Memory B cell (primary cell): ENCODE measurements around the gene NEDD4L.

Experiments used
- ATAC-seq: fragments of 150-1000 bp; cut with Tn5 transposase; 2 replicates; pipeline ENCODE4 v1.10.0; 2021; ENCODE audit warnings: low read depth, mild to moderate bottlenecking, moderate library complexity
- DNase-seq, 2 donors: peaks; one replicate each; pipeline ENCODE4 v3.0.0; 2022; ENCODE audit warnings: low spot score in 2 of 2
- H3K27ac Mint-ChIP-seq: one replicate; pipeline ENCODE4 v1.8.0; 2022; ENCODE audit warnings: mild to moderate bottlenecking, moderate library complexity, mixed read lengths
- H3K27me3 Mint-ChIP-seq: one replicate; pipeline ENCODE4 v1.8.0; 2022; ENCODE audit warnings: mixed read lengths
- H3K36me3 Mint-ChIP-seq: one replicate; pipeline ENCODE4 v1.8.0; 2022; ENCODE audit warnings: mild to moderate bottlenecking, mixed read lengths
- H3K4me1 Mint-ChIP-seq: one replicate; pipeline ENCODE4 v1.8.0; 2022; ENCODE audit warnings: mixed read lengths
- H3K4me3 Mint-ChIP-seq: one replicate; pipeline ENCODE4 v1.8.0; 2022; ENCODE audit warnings: mild to moderate bottlenecking, moderate library complexity, mixed read lengths
- H3K9me3 Mint-ChIP-seq: one replicate; pipeline ENCODE4 v1.8.0; 2022; ENCODE audit warnings: mixed read lengths

The NEDD4L gene

GRCh38 chr18:58178511-58178910 lies 134.5 kb downstream of the NEDD4L start:
- no peaks in the 10 kb centered on the region for H3K27me3 Mint-ChIP-seq
- H3K27ac Mint-ChIP-seq = no peak overlapping the region
- H3K9me3 Mint-ChIP-seq = no peaks in the 10 kb centered on the region
- H3K4me1 Mint-ChIP-seq = peaks cover 9% of the 10 kb centered on the region
- no peak for ATAC-seq
- no peak overlapping the region for H3K4me3 Mint-ChIP-seq
- no peaks in the 10 kb centered on the region for H3K36me3 Mint-ChIP-seq
- DNase-seq = no peak

GRCh38 chr18:58180172-58180571 lies 136.1 kb downstream of the NEDD4L start:
- no peaks in the 10 kb centered on the region for H3K27me3 Mint-ChIP-seq
- no peaks in the 10 kb centered on the region for H3K9me3 Mint-ChIP-seq
- ATAC-seq = no peak
- no peak overlapping the region for H3K4me3 Mint-ChIP-seq
- DNase-seq = no peak
- no peaks in the 10 kb centered on the region for H3K36me3 Mint-ChIP-seq
- no peak overlapping the region for H3K27ac Mint-ChIP-seq
- H3K4me1 Mint-ChIP-seq = peaks cover 9% of the 10 kb centered on the region

- H3K27me3 Mint-ChIP-seq = no peaks in the 10 kb centered on the region
- H3K27ac Mint-ChIP-seq = no peak overlapping the region
- peak; percentile 70 for ATAC-seq
- H3K9me3 Mint-ChIP-seq = no peaks in the 10 kb centered on the region
- no peak overlapping the region for H3K4me3 Mint-ChIP-seq
- peak; percentile 66 to 68 for DNase-seq
- peaks cover 7% of the 10 kb centered on the region for H3K4me1 Mint-ChIP-seq
- H3K36me3 Mint-ChIP-seq = no peaks in the 10 kb centered on the region
These were observed 136.8 kb downstream of the NEDD4L start for GRCh38 chr18:58180738-58181353.

GRCh38 chr18:58181988-58182387 lies 138.0 kb downstream of the NEDD4L start:
- no peak overlapping the region for H3K27ac Mint-ChIP-seq
- H3K27me3 Mint-ChIP-seq = no peaks in the 10 kb centered on the region

GRCh38 chr18:58183226-58183625 lies 139.2 kb downstream of the NEDD4L start:
- no peak overlapping the region for H3K4me3 Mint-ChIP-seq
- H3K9me3 Mint-ChIP-seq = no peaks in the 10 kb centered on the region
- H3K4me1 Mint-ChIP-seq = peaks cover 4% of the 10 kb centered on the region
- no peaks in the 10 kb centered on the region for H3K27me3 Mint-ChIP-seq
- no peak for ATAC-seq
- DNase-seq = no peak
- no peak overlapping the region for H3K27ac Mint-ChIP-seq
- H3K36me3 Mint-ChIP-seq = no peaks in the 10 kb centered on the region

More at GRCh38 chr18:58181988-58182387, 138.0 kb downstream of the NEDD4L start:
- no peak for DNase-seq
- ATAC-seq = no peak
- H3K4me3 Mint-ChIP-seq = no peak overlapping the region
- H3K4me1 Mint-ChIP-seq = peaks cover 4% of the 10 kb centered on the region
- no peaks in the 10 kb centered on the region for H3K9me3 Mint-ChIP-seq
- H3K36me3 Mint-ChIP-seq = no peaks in the 10 kb centered on the region

GRCh38 chr18:58186258-58186948 lies 142.4 kb downstream of the NEDD4L start:
- H3K9me3 Mint-ChIP-seq = no peaks in the 10 kb centered on the region
- no peak overlapping the region for H3K4me3 Mint-ChIP-seq
- DNase-seq = no peak
- no peaks in the 10 kb centered on the region for H3K4me1 Mint-ChIP-seq
- no peak for ATAC-seq
- no peaks in the 10 kb centered on the region for H3K27me3 Mint-ChIP-seq
- no peak overlapping the region for H3K27ac Mint-ChIP-seq
- H3K36me3 Mint-ChIP-seq = no peaks in the 10 kb centered on the region

GRCh38 chr18:58187674-58188073 lies 143.6 kb downstream of the NEDD4L start:
- H3K27ac Mint-ChIP-seq = no peak overlapping the region
- ATAC-seq = no peak
- no peak overlapping the region for H3K4me3 Mint-ChIP-seq
- no peak for DNase-seq
- no peaks in the 10 kb centered on the region for H3K27me3 Mint-ChIP-seq
- H3K4me1 Mint-ChIP-seq = no peaks in the 10 kb centered on the region
- no peaks in the 10 kb centered on the region for H3K36me3 Mint-ChIP-seq
- no peaks in the 10 kb centered on the region for H3K9me3 Mint-ChIP-seq

- H3K4me3 Mint-ChIP-seq = no peak overlapping the region
- H3K4me1 Mint-ChIP-seq = no peaks in the 10 kb centered on the region
- no peak for ATAC-seq
- DNase-seq = no peak
- H3K27ac Mint-ChIP-seq = no peak overlapping the region
- no peaks in the 10 kb centered on the region for H3K36me3 Mint-ChIP-seq
- no peaks in the 10 kb centered on the region for H3K9me3 Mint-ChIP-seq
- H3K27me3 Mint-ChIP-seq = no peaks in the 10 kb centered on the region
These were observed 145.0 kb downstream of the NEDD4L start for GRCh38 chr18:58188996-58189395.

- H3K36me3 Mint-ChIP-seq = no peaks in the 10 kb centered on the region
- H3K4me3 Mint-ChIP-seq = no peak overlapping the region
- no peak overlapping the region for H3K27ac Mint-ChIP-seq
- H3K27me3 Mint-ChIP-seq = no peaks in the 10 kb centered on the region
- ATAC-seq = no peak
- H3K4me1 Mint-ChIP-seq = peaks cover 9% of the 10 kb centered on the region
- no peaks in the 10 kb centered on the region for H3K9me3 Mint-ChIP-seq
- no peak for DNase-seq
These were observed 147.0 kb downstream of the NEDD4L start for GRCh38 chr18:58190842-58191530.

GRCh38 chr18:58191626-58192025 lies 147.6 kb downstream of the NEDD4L start:
- Mint-ChIP-seq H3K4me1 (peaks cover 9% of the 10 kb centered on the region), H3K27ac (no peak overlapping the region), H3K27me3 (no peaks in the 10 kb centered on the region), H3K36me3 (no peaks in the 10 kb centered on the region), H3K9me3 (no peaks in the 10 kb centered on the region), H3K4me3 (no peak overlapping the region)
- ATAC-seq (no peak), DNase-seq (no peak)

- no peaks in the 10 kb centered on the region for H3K9me3 Mint-ChIP-seq
- no peak overlapping the region for H3K4me3 Mint-ChIP-seq
- H3K4me1 Mint-ChIP-seq = peaks cover 13% of the 10 kb centered on the region
- no peaks in the 10 kb centered on the region for H3K27me3 Mint-ChIP-seq
- DNase-seq = no peak
- no peak for ATAC-seq
- H3K36me3 Mint-ChIP-seq = no peaks in the 10 kb centered on the region
- H3K27ac Mint-ChIP-seq = no peak overlapping the region
These were observed 148.5 kb downstream of the NEDD4L start for GRCh38 chr18:58192519-58192918.

- no peaks in the 10 kb centered on the region for H3K27me3 Mint-ChIP-seq
- no peaks in the 10 kb centered on the region for H3K9me3 Mint-ChIP-seq
- no peak overlapping the region for H3K27ac Mint-ChIP-seq
- peak overlapping the region; percentile 25 for H3K4me3 Mint-ChIP-seq
- ATAC-seq (no peak), DNase-seq (no peak)
- H3K36me3 Mint-ChIP-seq = no peaks in the 10 kb centered on the region
- peaks cover 13% of the 10 kb centered on the region for H3K4me1 Mint-ChIP-seq
These were observed 150.0 kb downstream of the NEDD4L start for GRCh38 chr18:58194028-58194427.

GRCh38 chr18:58195278-58195765 lies 151.3 kb downstream of the NEDD4L start:
- Mint-ChIP-seq H3K4me3 (peak overlapping the region; percentile 88), H3K27me3 (no peaks in the 10 kb centered on the region), H3K27ac (peak overlapping the region; percentile 54), H3K36me3 (no peaks in the 10 kb centered on the region), H3K9me3 (no peaks in the 10 kb centered on the region), H3K4me1 (peaks cover 13% of the 10 kb centered on the region)
- peak; percentile 17 to 27 for DNase-seq
- ATAC-seq = peak; percentile 81

- peaks cover 16% of the 10 kb centered on the region for H3K4me1 Mint-ChIP-seq
- no peaks in the 10 kb centered on the region for H3K9me3 Mint-ChIP-seq
- ATAC-seq = no peak
- DNase-seq = no peak
- no peaks in the 10 kb centered on the region for H3K36me3 Mint-ChIP-seq
- peak overlapping the region; percentile 54 for H3K27ac Mint-ChIP-seq
- H3K27me3 Mint-ChIP-seq = no peaks in the 10 kb centered on the region
- peak overlapping the region; percentile 88 for H3K4me3 Mint-ChIP-seq
These were observed 152.1 kb downstream of the NEDD4L start for GRCh38 chr18:58196164-58196563.
